Measurements from ENCODE around the gene STRN.

DNA sequence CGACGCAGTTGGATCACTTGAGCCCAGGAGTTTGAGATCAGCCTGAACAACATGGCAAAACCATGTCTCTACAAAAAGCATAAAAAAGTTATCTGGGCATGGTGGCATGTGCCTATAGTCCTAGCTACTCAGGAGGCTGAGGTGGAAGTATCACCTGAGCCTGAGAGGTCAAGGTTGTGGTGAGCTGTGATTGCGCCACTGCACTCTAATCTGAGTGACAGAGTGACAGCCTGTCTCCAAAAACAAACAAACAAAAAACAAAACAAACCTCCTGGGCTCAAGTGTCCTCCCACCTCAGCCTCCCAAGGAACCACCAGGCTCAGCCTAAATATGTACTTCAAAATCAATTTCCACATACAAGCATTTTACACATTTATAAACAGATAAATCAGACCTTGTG lies 83.8 kb downstream of the STRN start:
- TF ChIP-seq EZH2 (IDR thresholded peaks at IDR 0.05; ENCODE audit: insufficient read depth, poor library complexity, severe bottlenecking), result no peak
- no peak for TF ChIP-seq EZH2phosphoT487 (IDR thresholded peaks at IDR 0.05; ENCODE audit: insufficient read depth, low read depth)
